B cell (primary cell): ENCODE data around the gene KIF15.

Experiments
- EZH2 ChIP-seq: IDR thresholded peaks from 2 replicates; pipeline ENCODE4 v1.6.1; 2012; ENCODE audit warnings: borderline replicate concordance, low read depth, mild to moderate bottlenecking, moderate library complexity, low read length; ENCODE audit not compliant: insufficient read depth, poor library complexity, severe bottlenecking
- TF ChIP-seq, protein P1 (sequence below): fragments of 200-600 bp; IDR thresholded peaks from one replicate; pipeline ENCODE4 v1.8.0; 2022; ENCODE audit warnings: antibody characterized with exemption, mild to moderate bottlenecking

DNA sequence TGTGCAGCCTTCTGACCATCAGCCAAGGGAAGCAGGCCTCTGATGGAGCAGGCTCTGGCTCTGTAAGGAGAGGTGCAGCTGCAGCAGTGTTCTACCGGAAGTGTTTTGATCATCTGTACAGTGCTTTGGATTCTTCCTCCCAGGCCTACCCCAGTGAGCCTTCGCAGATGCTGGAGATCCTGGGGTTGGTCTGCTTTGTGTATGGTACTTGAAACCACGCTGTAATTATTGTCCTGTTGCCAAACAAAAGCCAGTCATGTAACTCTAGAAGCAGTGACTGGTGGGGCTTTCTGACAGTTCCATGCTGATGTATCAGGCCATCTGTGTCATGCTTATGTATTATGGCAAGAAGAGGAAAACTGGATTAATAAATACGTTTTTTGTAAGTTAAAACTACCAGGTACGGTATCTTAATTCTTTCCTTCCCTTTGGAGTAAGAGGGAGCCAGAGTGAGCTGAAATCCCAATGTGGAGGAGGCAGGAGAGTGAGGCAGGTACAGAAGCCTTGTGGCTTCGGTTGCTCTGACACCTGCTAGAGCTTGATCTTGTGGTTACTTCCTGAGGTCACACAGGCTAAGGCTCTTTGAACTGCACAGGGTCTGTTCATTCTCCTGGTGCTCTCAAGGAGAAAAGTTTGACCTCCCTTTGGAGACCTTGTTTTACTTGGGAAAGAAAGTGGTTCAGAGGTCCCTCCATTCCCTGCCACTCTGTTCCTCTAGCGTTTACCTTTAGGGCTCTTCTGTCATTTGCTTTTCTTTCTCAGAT is 103.9 kb downstream of the KIF15 start:
- TF ChIP-seq, protein P1, sequence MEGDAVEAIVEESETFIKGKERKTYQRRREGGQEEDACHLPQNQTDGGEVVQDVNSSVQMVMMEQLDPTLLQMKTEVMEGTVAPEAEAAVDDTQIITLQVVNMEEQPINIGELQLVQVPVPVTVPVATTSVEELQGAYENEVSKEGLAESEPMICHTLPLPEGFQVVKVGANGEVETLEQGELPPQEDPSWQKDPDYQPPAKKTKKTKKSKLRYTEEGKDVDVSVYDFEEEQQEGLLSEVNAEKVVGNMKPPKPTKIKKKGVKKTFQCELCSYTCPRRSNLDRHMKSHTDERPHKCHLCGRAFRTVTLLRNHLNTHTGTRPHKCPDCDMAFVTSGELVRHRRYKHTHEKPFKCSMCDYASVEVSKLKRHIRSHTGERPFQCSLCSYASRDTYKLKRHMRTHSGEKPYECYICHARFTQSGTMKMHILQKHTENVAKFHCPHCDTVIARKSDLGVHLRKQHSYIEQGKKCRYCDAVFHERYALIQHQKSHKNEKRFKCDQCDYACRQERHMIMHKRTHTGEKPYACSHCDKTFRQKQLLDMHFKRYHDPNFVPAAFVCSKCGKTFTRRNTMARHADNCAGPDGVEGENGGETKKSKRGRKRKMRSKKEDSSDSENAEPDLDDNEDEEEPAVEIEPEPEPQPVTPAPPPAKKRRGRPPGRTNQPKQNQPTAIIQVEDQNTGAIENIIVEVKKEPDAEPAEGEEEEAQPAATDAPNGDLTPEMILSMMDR: no peak
- TF ChIP-seq EZH2: no peak
